H9 (cell line): ENCODE results near the gene UVRAG. TPM values are rescaled to one million over a fixed set of nuclear protein-coding genes. Genes with fewer than 3 reads are reported as not detected.

Source experiments
- DNase-seq: peaks from one replicate; pipeline ENCODE4 v3.0.0-alpha.2; 2017
- H2AFZ ChIP-seq: one replicate; pipeline ENCODE4 v1.6.1; 2013; ENCODE audit warnings: mild to moderate bottlenecking, low read length, control low read depth, moderate library complexity
- H2AK5ac ChIP-seq: 2 replicates; pipeline ENCODE4 v1.6.1; 2013; ENCODE audit warnings: low read length, control low read depth, mixed read lengths; ENCODE audit not compliant: insufficient read length
- H2BK120ac ChIP-seq: one replicate; pipeline ENCODE4 v1.6.1; 2013; ENCODE audit warnings: low read depth, mild to moderate bottlenecking, low read length, control low read depth, inconsistent platforms; ENCODE audit not compliant: poor library complexity, severe bottlenecking
- H2BK12ac ChIP-seq: 2 replicates; pipeline ENCODE4 v1.6.1; 2013; ENCODE audit warnings: low read length, control low read depth, mixed read lengths, low read depth; ENCODE audit not compliant: insufficient read length
- H2BK15ac ChIP-seq: 2 replicates; pipeline ENCODE4 v1.6.1; 2013; ENCODE audit warnings: low read depth, low read length, control low read depth
- H2BK20ac ChIP-seq: one replicate; pipeline ENCODE4 v1.6.1; 2013; ENCODE audit warnings: low read depth, mild to moderate bottlenecking, low read length, control low read depth, inconsistent platforms; ENCODE audit not compliant: poor library complexity, severe bottlenecking
- H2BK5ac ChIP-seq: 2 replicates; pipeline ENCODE4 v1.6.1; 2013; ENCODE audit warnings: low read length, control low read depth, mixed read lengths; ENCODE audit not compliant: insufficient read length
- H3K14ac ChIP-seq: 2 replicates; pipeline ENCODE4 v1.6.1; 2013; ENCODE audit warnings: low read length, control low read depth; ENCODE audit not compliant: insufficient read depth
- H3K18ac ChIP-seq: 2 replicates; pipeline ENCODE4 v1.6.1; 2013; ENCODE audit warnings: low read depth, mild to moderate bottlenecking, mixed read lengths, low read length, control low read depth; ENCODE audit not compliant: insufficient read length
- H3K23ac ChIP-seq: 2 replicates; pipeline ENCODE4 v1.6.1; 2013; ENCODE audit warnings: low read length, control low read depth, mixed read lengths, low read depth; ENCODE audit not compliant: insufficient read length
- H3K23me2 ChIP-seq: 2 replicates; pipeline ENCODE4 v1.6.1; 2013; ENCODE audit warnings: low read depth, mild to moderate bottlenecking, mixed read lengths, low read length, control low read depth; ENCODE audit not compliant: insufficient read length, poor library complexity, severe bottlenecking
- H3K27ac ChIP-seq: 2 replicates; pipeline ENCODE4 v1.5.1; 2013; ENCODE audit warnings: low read length, control low read depth, mixed read lengths, low read depth; ENCODE audit not compliant: insufficient read length
- H3K27me3 ChIP-seq: 2 replicates; pipeline ENCODE4 v1.6.1; 2013; ENCODE audit warnings: low read length, control low read depth, inconsistent platforms; ENCODE audit not compliant: insufficient read depth
- H3K4ac ChIP-seq: 2 replicates; pipeline ENCODE4 v1.6.1; 2013; ENCODE audit warnings: low read depth, mild to moderate bottlenecking, control low read depth, inconsistent platforms, low read length, moderate library complexity
- H3K4me1 ChIP-seq: 2 replicates; pipeline ENCODE4 v1.6.1; 2013; ENCODE audit warnings: low read length, control low read depth, inconsistent platforms; ENCODE audit not compliant: insufficient read depth
- H3K4me2 ChIP-seq: 2 replicates; pipeline ENCODE4 v1.6.1; 2013; ENCODE audit warnings: low read length, control low read depth, mixed read lengths; ENCODE audit not compliant: insufficient read length, insufficient read depth
- H3K56ac ChIP-seq: 2 replicates; pipeline ENCODE4 v1.6.1; 2013; ENCODE audit warnings: low read depth, mild to moderate bottlenecking, mixed read lengths, low read length, control low read depth; ENCODE audit not compliant: insufficient read length
- H3K79me1 ChIP-seq: 2 replicates; pipeline ENCODE4 v1.6.1; 2013; ENCODE audit warnings: low read depth, mild to moderate bottlenecking, moderate library complexity, low read length, control low read depth, inconsistent platforms; ENCODE audit not compliant: insufficient read depth, poor library complexity, severe bottlenecking
- H3K79me2 ChIP-seq: 2 replicates; pipeline ENCODE4 v1.6.1; 2013; ENCODE audit warnings: low read length, control low read depth, inconsistent platforms; ENCODE audit not compliant: insufficient read depth
- H3K9ac ChIP-seq: 2 replicates; pipeline ENCODE4 v1.6.1; 2013; ENCODE audit warnings: low read length, control low read depth, mixed read lengths; ENCODE audit not compliant: insufficient read length; ENCODE audit errors: extremely low read depth
- H3K9me3 ChIP-seq: one replicate; pipeline ENCODE4 v1.6.1; 2013; ENCODE audit warnings: low read depth, low read length, inconsistent platforms; ENCODE audit not compliant: control insufficient read depth
- H3T11ph ChIP-seq: one replicate; pipeline ENCODE4 v1.6.1; 2013; ENCODE audit warnings: mild to moderate bottlenecking, low read length, control low read depth, inconsistent platforms
- H4K20me1 ChIP-seq: one replicate; pipeline ENCODE4 v1.6.1; 2013; ENCODE audit not compliant: control insufficient read depth, insufficient read length, insufficient read depth
- H4K5ac ChIP-seq: 2 replicates; pipeline ENCODE4 v1.6.1; 2013; ENCODE audit warnings: low read depth, mild to moderate bottlenecking, mixed read lengths, low read length, control low read depth; ENCODE audit not compliant: insufficient read length
- H4K8ac ChIP-seq: replicated peaks from 2 replicates; pipeline ENCODE4 v1.6.1; 2013; ENCODE audit warnings: low read length, control low read depth, mixed read lengths, low read depth; ENCODE audit not compliant: insufficient read length
- H4K91ac ChIP-seq: 2 replicates; pipeline ENCODE4 v1.6.1; 2013; ENCODE audit warnings: low read depth, mild to moderate bottlenecking, moderate library complexity, mixed read lengths, low read length, control low read depth; ENCODE audit not compliant: insufficient read length
- H3K27ac Mint-ChIP-seq, 3 experiments: 2 replicates in 2 of 3; 3 replicates in 1 of 3; pipeline ENCODE4 v1.8.0; 2020 to 2021; ENCODE audit warnings: mixed read lengths in 3 of 3, mild to moderate bottlenecking in 1 of 3, moderate library complexity in 1 of 3
- H3K27me3 Mint-ChIP-seq: 2 replicates; pipeline ENCODE4 v1.8.0; 2021; ENCODE audit warnings: low read depth, mild to moderate bottlenecking, moderate library complexity, mixed read lengths
- H3K36me3 Mint-ChIP-seq, 3 experiments: 2 replicates in 2 of 3; 3 replicates in 1 of 3; pipeline ENCODE4 v1.8.0; 2020 to 2021; ENCODE audit warnings: low read depth in 3 of 3, mixed read lengths in 3 of 3; ENCODE audit not compliant: insufficient read depth in 1 of 3
- H3K4me1 Mint-ChIP-seq, 2 experiments: 2 replicates each; pipeline ENCODE4 v1.8.0; 2020; ENCODE audit warnings: mixed read lengths in 2 of 2
- H3K4me3 Mint-ChIP-seq, 2 experiments: 2 replicates in 1 of 2; 3 replicates in 1 of 2; pipeline ENCODE4 v1.8.0; 2020 to 2021; ENCODE audit warnings: mild to moderate bottlenecking in 2 of 2, mixed read lengths in 2 of 2, moderate library complexity in 1 of 2
- H3K9me3 Mint-ChIP-seq, 2 experiments: 2 replicates in 1 of 2; 3 replicates in 1 of 2; pipeline ENCODE4 v1.8.0; 2020; ENCODE audit warnings: mild to moderate bottlenecking in 2 of 2, mixed read lengths in 2 of 2, moderate library complexity in 1 of 2
- CTCF ChIP-seq: fragments of 200-600 bp; sonication (generic); conservative IDR thresholded peaks from 3 replicates; pipeline ENCODE4 v1.8.0; 2021; ENCODE audit warnings: antibody characterized with exemption, mild to moderate bottlenecking
- WGBS: extraction: QIAGEN DNeasy Blood & Tissue Kit; methylation state at CpG from one replicate; pipeline ENCODE4 v1.1.7; 2013; ENCODE audit warnings: missing lambda C conversion rate, low lambda C conversion rate, mixed read lengths; ENCODE audit not compliant: insufficient read length; ENCODE audit errors: extremely low coverage; 5-methylcytosine and 5-hydroxymethylcytosine counted together
- total RNA-seq: library from RNA; stranded (reverse); gene quantifications from 2 replicates; pipeline ENCODE4 v1.2.1, GENCODE V29; 2021

UVRAG gene
- total RNA-seq, 1 experiment from 2014 or later: 18.5 TPM

DNA sequence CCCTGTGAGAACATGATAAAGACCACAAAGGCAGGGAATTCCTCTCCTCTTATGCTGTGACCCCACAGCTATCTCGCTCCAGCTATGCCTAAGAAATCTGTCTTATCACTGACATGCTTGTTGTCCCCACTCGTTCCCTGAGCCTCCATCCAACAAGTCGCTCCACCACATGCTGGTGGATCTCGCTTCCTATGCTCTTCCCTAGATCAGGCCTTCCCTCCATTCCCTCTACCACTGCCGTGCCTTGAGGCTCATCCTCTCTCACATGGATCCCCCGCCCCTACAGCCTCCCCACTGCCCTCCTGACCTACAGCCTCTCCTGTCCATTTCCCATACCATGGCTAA is 47.8 kb upstream of the UVRAG start:
- Histone ChIP-seq H2BK120ac (no peak overlapping the region), H2BK15ac (no peak overlapping the region), H3K23ac (no peak overlapping the region), H4K8ac (no peak overlapping the region), H3K27ac (no peak overlapping the region), H3K4me2 (no peak overlapping the region), H3K4me1 (no peaks in the 10 kb centered on the region), H3K23me2 (peaks cover 3% of the 10 kb centered on the region), H3K79me1 (no peaks in the 10 kb centered on the region), H4K91ac (no peak overlapping the region), H4K20me1 (no peaks in the 10 kb centered on the region), H3K4ac (no peak overlapping the region), H3K56ac (no peak overlapping the region), H2AK5ac (no peak overlapping the region), H3K9me3 (no peaks in the 10 kb centered on the region), H3K14ac (no peak overlapping the region), H3K79me2 (no peaks in the 10 kb centered on the region), H3K18ac (no peak overlapping the region), H4K5ac (no peak overlapping the region), H3T11ph (no peak overlapping the region), H3K9ac (no peak overlapping the region), H3K27me3 (peaks cover 17% of the 10 kb centered on the region; the same call in 1 of the 2 replicates), H2BK5ac (no peak overlapping the region), H2BK12ac (no peak overlapping the region), H2BK20ac (no peak overlapping the region), H2AFZ (no peak overlapping the region)
- Mint-ChIP-seq H3K27ac (no peak overlapping the region; a peak in 1 of 7 replicates), H3K4me3 (no peak overlapping the region; a peak in 1 of 5 replicates), H3K36me3 (no peaks in the 10 kb centered on the region; a peak in 1 of 7 replicates), H3K9me3 (peaks cover 0 to 7% of the 10 kb centered on the region in 2 experiments; a peak in 2 of 5 replicates), H3K27me3 (peaks cover 83% of the 10 kb centered on the region), H3K4me1 (peaks cover 26 to 34% of the 10 kb centered on the region in 2 experiments)
- WGBS: no CpG with 5 or more reads among the region's 6 CpGs
- TF ChIP-seq CTCF: no peak
- DNase-seq: no peak
